Small intestine (tissue), 7 donors: Measurements from ENCODE around the gene METTL9. TPM values are rescaled to one million over a fixed set of nuclear protein-coding genes. Genes with fewer than 3 reads are reported as not detected.
"Not testable (repeated sequence)": the region's sequence is repeated elsewhere in the genome, so short reads cannot be mapped to it uniquely, and the experiment has no call there.

Experiments
- DNase-seq, 2 donors: peaks; one replicate each; pipeline versions ENCODE4 v3.0.0 to v3.0.0-alpha.2; 2013
- FAIRE-seq: peaks from 2 replicates; lab custom pipeline; 2012; peaks lifted over from hg19 to GRCh38; lab: Jason Lieb, UNC
- H3K27ac ChIP-seq, 3 donors: one replicate each; pipeline ENCODE4 v1.5.1; 2013; ENCODE audit warnings: low read length in 2 of 3, mild to moderate bottlenecking in 2 of 3, control low read depth in 1 of 3, inconsistent platforms in 1 of 3, low read depth in 1 of 3, moderate library complexity in 1 of 3
- H3K27me3 ChIP-seq, 3 donors: one replicate each; pipeline ENCODE4 v1.6.1; 2013; ENCODE audit warnings: low read length in 3 of 3, inconsistent platforms in 1 of 3; ENCODE audit not compliant: control insufficient read depth in 3 of 3, insufficient read depth in 3 of 3
- H3K36me3 ChIP-seq, 3 donors: one replicate each; pipeline ENCODE4 v1.6.1; 2013; ENCODE audit warnings: low read length in 3 of 3, inconsistent platforms in 1 of 3, low read depth in 1 of 3, mild to moderate bottlenecking in 1 of 3, moderate library complexity in 1 of 3; ENCODE audit not compliant: control insufficient read depth in 3 of 3, insufficient read depth in 2 of 3
- H3K4me1 ChIP-seq, 3 donors: one replicate each; pipeline ENCODE4 v1.6.1; 2013; ENCODE audit warnings: low read length in 2 of 3, inconsistent platforms in 1 of 3, low read depth in 1 of 3, mild to moderate bottlenecking in 1 of 3, moderate library complexity in 1 of 3; ENCODE audit not compliant: control insufficient read depth in 3 of 3, insufficient read depth in 2 of 3
- H3K4me3 ChIP-seq, 3 donors: one replicate each; pipeline ENCODE4 v1.5.1; 2013; ENCODE audit warnings: low read length in 3 of 3, control low read depth in 1 of 3, inconsistent platforms in 1 of 3, low read depth in 1 of 3, mild to moderate bottlenecking in 1 of 3, moderate library complexity in 1 of 3
- H3K9me3 ChIP-seq, 2 donors: one replicate each; pipeline ENCODE4 v1.6.1; 2013; ENCODE audit warnings: low read depth in 1 of 2, low read length in 1 of 2; ENCODE audit not compliant: control insufficient read depth in 2 of 2, insufficient read depth in 1 of 2
- WGBS, 3 donors: extraction: QIAGEN DNeasy Blood & Tissue Kit; methylation state at CpG; one replicate each; pipeline ENCODE4 v1.1.7; 2013; 5-methylcytosine and 5-hydroxymethylcytosine counted together
- polyA plus RNA-seq, 4 donors: library from polyadenylated mRNA; stranded (reverse) in 3 of 4; unstranded in 1 of 4; fragments of 200-250 nt in 3 of 4; fragments of 120-200 nt in 1 of 4; gene quantifications; one replicate each; pipeline versions ENCODE4 v1.2.1 to v1.2.3, GENCODE V29; 2013
- donor health status: healthy with polysubstance abuse.
- donor health status: control.
- donor health status: control.
- donor health status: Bipolar disorder and iron deficiency.
- donor health status: healthy.

Gene METTL9
- polyA plus RNA-seq, 4 donors, result 38.7 to 171 (median 61.0) TPM

- FAIRE-seq, result no peak
- Histone ChIP-seq H3K4me1 (peaks cover 0 to 5% (median 0%) of the 10 kb centered on the region in 3 donors), H3K9me3 (no peaks in the 10 kb centered on the region)
Measured at GRCh38 chr16:21646091-21646490, 46.7 kb downstream of the METTL9 start.

DNA sequence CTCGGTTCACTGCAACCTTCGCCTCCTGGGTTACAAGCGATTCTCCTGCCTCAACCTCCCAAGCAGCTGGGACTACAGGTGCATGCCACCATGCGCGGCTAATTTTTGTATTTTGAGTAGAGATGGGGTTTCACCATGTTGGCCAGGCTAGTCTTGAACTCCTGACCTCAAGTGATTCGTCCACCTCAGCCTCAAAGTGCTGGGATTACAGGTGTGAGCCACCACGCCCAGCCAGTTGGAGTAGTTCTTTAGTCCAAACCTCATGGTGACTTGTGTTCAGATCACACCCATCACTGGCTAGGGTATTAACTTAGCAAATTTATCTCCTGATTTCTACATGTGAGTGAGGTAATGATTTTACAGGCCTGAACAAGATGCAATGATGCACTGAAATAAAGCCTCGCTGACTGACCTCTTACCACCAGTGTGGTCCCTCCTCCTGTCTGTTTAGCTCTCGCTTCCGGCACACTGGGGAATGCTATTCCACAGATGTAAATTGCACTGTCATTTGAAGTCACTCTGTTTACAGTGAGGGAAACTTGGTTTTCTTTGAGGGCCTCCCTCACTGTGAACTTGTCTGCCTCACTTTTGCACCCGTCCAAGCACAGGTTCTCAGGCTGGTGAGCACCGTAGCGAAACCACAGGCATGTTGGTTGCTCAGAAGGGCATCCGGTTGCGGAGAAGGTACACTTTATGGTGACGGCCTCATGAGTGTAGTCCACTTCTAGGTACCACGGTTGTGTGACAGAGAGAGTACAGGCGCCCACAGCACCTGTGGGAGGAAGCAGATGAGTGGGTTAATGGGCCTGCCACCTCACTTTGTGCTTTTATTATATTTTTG, 47.6 kb downstream of the METTL9 start:
- FAIRE-seq (no peak), DNase-seq (peak in 1 of 2 donors; percentile 66)
- H3K9me3 ChIP-seq, result no peaks in the 10 kb centered on the region
- H3K4me3 ChIP-seq, result no peak overlapping the region
- H3K27ac ChIP-seq, result peak overlapping the region in 2 of 3 donors; percentile 41 to 60
- H3K36me3 ChIP-seq, result peaks cover 0 to 16% (median 2%) of the 10 kb centered on the region in 3 donors
- H3K4me1 ChIP-seq, result peaks cover 0 to 5% (median 0%) of the 10 kb centered on the region in 3 donors
- H3K27me3 ChIP-seq, result no peaks in the 10 kb centered on the region
- WGBS, 3 donors, result 75 to 85% (median 76%) methylated on average over 18 of the region's 18 CpGs

More at GRCh38 chr16:21646091-21646490, 46.7 kb downstream of the METTL9 start:
- Histone ChIP-seq H3K4me3 (no peak overlapping the region), H3K27me3 (no peaks in the 10 kb centered on the region), H3K27ac (peak overlapping the region in 2 of 3 donors; percentile 48 to 72), H3K36me3 (peaks cover 0 to 16% (median 2%) of the 10 kb centered on the region in 3 donors)
- no peak for DNase-seq
- WGBS, 3 donors, result 66 to 81% (median 75%) methylated on average over 5 of the region's 5 CpGs

DNA sequence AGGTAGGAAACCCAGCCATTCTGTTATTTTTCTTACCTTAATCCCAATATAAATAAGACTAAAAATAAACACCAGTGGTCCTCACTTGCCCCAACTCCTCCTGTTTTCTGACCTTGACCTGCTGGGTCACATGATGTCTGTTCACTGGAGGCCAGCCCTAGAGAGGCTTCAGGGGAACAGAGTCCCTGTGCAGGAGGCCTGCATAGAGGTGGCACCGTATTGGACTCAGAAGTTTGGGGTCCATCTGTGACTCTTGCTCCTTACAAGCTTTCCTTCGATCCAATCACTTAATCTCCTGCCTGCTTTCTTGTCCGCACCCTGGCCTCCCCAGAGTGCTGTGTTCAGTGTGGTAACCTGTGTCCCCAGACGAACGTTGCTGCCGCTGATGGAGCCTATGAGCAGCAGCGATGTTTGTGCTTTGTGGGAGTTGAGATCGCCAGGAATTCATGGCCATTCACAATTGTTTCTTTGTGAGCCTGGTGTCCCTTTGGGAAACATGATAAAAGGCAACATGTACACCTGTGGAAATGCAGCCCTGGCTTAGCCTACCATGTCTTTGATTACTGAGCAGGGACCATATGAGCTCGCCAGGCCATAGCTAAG, 48.3 kb downstream of the METTL9 start:
- peak overlapping the region in 2 of 3 donors; percentile 39 to 60 for H3K27ac ChIP-seq
- DNase-seq, result no peak
- H3K4me1 ChIP-seq, result peaks cover 0 to 5% (median 0%) of the 10 kb centered on the region in 3 donors
- H3K9me3 ChIP-seq, result no peaks in the 10 kb centered on the region
- FAIRE-seq, result no peak
- H3K4me3 ChIP-seq, result no peak overlapping the region
- H3K36me3 ChIP-seq, result peaks cover 0 to 16% (median 2%) of the 10 kb centered on the region in 3 donors
- H3K27me3 ChIP-seq, result no peaks in the 10 kb centered on the region
- 90 to 93% (median 90%) methylated on average over 9 of the region's 9 CpGs for WGBS, 3 donors

DNA sequence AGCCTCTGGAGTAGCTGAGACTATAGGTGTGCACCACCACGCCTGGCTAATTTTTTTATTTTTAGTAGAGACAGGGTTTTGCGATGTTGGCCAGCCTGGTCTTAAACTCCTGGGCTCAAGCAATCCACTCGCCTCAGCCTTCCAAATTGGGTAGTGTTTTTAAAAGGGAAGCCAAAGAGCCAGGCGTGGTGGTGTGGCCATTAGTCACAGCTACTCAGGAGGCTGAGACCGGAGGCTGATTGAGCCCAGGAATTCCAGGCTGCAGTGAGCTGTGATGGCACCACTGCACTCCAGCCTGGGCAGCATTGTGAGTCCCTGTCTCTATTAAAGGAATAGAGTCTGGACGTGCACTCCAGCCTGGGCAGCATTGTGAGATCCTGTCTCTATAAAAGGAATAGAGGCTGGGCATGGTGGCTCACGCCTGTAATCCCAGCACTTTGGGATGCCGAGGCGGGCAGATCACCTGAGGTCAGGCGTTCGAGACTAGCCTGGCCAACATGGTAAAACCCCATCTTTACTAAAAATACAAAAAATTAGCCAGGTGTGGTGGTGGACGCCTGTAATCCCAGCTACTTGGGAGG, 50.5 kb downstream of the METTL9 start:
- not testable (repeated sequence) for DNase-seq, FAIRE-seq, H3K9me3 ChIP-seq, H3K4me1 ChIP-seq, H3K27me3 ChIP-seq, H3K4me3 ChIP-seq
- Histone ChIP-seq H3K27ac (peak overlapping the region in 1 of 3 donors; percentile 27), H3K36me3 (peaks cover 0 to 16% (median 5%) of the 10 kb centered on the region in 3 donors)
- 96 to 97% (median 96%) methylated on average over 12 of the region's 12 CpGs for WGBS, 3 donors

GRCh38 chr16:21650521-21650920, 51.1 kb downstream of the METTL9 start:
- Histone ChIP-seq H3K4me1 (peaks cover 0 to 5% (median 0%) of the 10 kb centered on the region in 3 donors), H3K27ac (no peak overlapping the region), H3K27me3 (no peaks in the 10 kb centered on the region), H3K36me3 (peaks cover 0 to 18% (median 7%) of the 10 kb centered on the region in 3 donors), H3K9me3 (no peaks in the 10 kb centered on the region), H3K4me3 (no peak overlapping the region)
- no peak for FAIRE-seq
- 82 to 100% (median 93%) methylated on average over 1 of the region's 1 CpG for WGBS, 3 donors
- no peak for DNase-seq

DNA sequence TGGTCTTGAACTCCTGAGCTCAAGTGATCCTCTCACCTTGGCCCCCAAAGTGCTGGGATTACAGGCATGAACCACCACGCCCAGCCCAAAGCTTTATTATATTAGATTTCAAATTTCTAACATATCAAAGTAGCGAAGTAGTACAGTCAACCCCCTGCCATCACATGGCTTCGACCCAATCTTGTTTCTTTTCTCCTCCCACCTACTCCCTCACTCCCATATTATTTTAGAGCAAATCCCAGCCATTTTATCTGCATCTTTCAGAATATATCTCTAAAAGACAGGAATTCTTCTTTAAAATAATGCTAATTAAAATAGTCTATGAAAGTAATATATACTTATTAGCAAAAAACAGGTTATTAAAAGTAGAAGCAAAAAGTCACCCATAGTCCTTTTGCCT, 52.1 kb downstream of the METTL9 start:
- peaks cover 0 to 18% (median 7%) of the 10 kb centered on the region in 3 donors for H3K36me3 ChIP-seq
- H3K4me3 ChIP-seq, result no peak overlapping the region
- no peaks in the 10 kb centered on the region for H3K27me3 ChIP-seq
- H3K4me1 ChIP-seq, result peaks cover 0 to 2% (median 0%) of the 10 kb centered on the region in 3 donors
- H3K9me3 ChIP-seq, result no peaks in the 10 kb centered on the region
- FAIRE-seq, result no peak
- H3K27ac ChIP-seq, result no peak overlapping the region
- 90 to 94% (median 93%) methylated on average over 3 of the region's 3 CpGs for WGBS, 3 donors
- no peak for DNase-seq

DNA sequence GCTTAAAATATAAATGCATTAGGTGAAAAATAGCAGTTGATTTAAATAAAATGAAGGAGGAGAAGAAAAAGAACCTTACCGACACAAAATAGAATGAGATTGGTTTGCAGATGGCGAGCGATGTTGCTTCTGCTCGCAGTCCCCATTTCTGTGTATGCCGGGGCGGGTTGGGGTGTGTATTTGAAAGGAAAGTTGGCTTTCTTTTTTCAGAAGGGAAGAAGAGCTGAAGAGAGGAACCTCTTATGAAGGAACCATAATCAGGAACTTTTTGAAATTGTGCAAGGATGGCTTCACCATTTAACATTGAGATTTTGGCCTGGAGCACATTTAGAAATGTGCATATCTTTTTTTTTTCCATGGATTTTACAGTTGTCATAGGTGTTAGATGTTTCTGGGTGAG, 53.1 kb downstream of the METTL9 start, which contains the start of gene IGSF6:
IGSF6 (minus strand) TSS at position 156 of the 400 bp plus-strand sequence; CDS start at position 146, 10 bp downstream.
- WGBS, 3 donors, result 94 to 99% (median 98%) methylated on average over 6 of the region's 6 CpGs
- H3K4me3 ChIP-seq, result no peak within 1 kb of the TSS

DNA sequence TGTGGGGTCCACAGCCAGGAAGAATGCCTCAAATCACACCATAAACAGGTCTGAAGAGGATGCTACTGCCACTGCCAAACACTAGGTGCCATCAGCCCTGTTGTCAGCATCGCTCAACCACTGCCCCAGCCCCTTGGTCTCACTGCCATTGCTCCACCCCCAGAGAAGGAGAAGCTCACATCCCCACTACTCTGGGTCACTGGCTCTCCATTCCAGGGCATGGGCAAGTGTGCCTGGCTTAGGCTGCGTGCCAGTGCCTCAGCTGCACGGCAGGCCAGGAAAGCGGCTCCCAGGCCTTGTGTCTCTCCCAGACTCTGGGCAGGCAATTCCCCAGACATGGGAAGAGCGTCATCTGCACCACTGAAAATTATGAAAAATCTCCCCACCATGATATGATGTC, 54.2 kb downstream of the METTL9 start:
- Histone ChIP-seq H3K4me3 (no peak overlapping the region), H3K9me3 (peaks cover 0 to 2% of the 10 kb centered on the region in 2 donors), H3K27ac (no peak overlapping the region), H3K27me3 (no peaks in the 10 kb centered on the region), H3K36me3 (peaks cover 0 to 6% (median 4%) of the 10 kb centered on the region in 3 donors), H3K4me1 (no peaks in the 10 kb centered on the region)
- FAIRE-seq (no peak), DNase-seq (no peak)
- WGBS, 3 donors, result 89 to 96% (median 93%) methylated on average over 5 of the region's 5 CpGs

More for the DNA sequence above, 53.1 kb downstream of the METTL9 start, which contains the start of gene IGSF6:
- FAIRE-seq (no peak), DNase-seq (no peak)
- H3K27ac ChIP-seq, result no peak within 1 kb of the TSS
- peaks cover 0 to 12% (median 7%) of the 10 kb centered on the region in 3 donors for H3K36me3 ChIP-seq
- H3K4me1 ChIP-seq, result peaks cover 0 to 2% (median 0%) of the 10 kb centered on the region in 3 donors
- H3K9me3 ChIP-seq, result no peaks in the 10 kb centered on the region
- no peaks in the 10 kb centered on the region for H3K27me3 ChIP-seq
